ENCODE measurements around the gene CHAF1A.

CHAF1A gene

DNA sequence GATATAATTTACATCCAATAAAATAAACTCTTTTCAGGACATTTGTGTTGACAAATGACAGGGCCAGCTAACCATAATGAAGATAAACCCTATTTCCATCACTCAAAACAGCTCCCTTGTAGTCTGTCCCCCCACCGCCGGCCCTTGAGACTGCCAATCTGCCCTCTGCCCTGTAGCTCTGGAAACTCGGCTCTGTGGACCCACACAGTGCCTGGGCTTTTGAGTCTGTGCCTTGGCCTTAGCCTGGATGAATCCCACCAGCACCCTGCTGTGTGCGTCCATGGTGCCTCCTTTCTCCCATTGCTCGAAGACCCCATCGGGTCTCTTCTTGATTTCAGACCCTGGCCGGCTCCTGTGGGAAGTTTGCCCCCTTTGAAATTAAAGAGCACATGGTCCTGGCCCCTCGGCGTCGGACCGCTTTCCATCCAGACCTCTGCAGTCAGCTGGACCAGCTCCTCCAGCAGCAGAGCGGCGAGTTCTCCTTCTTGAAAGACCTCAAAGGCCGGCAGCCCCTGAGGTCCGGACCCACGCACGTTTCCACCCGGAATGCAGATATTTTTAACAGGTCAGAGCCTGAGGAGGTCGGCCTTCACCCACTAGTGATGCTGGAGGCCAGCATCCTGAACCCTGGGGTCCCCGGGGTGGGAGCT is 26.0 kb downstream of the CHAF1A start:
- no peak overlapping the region for H3K4me3 ChIP-seq (ENCODE audit: low read depth, low read length)
- no peak overlapping the region for H3K27ac ChIP-seq
- TF ChIP-seq, protein P1, sequence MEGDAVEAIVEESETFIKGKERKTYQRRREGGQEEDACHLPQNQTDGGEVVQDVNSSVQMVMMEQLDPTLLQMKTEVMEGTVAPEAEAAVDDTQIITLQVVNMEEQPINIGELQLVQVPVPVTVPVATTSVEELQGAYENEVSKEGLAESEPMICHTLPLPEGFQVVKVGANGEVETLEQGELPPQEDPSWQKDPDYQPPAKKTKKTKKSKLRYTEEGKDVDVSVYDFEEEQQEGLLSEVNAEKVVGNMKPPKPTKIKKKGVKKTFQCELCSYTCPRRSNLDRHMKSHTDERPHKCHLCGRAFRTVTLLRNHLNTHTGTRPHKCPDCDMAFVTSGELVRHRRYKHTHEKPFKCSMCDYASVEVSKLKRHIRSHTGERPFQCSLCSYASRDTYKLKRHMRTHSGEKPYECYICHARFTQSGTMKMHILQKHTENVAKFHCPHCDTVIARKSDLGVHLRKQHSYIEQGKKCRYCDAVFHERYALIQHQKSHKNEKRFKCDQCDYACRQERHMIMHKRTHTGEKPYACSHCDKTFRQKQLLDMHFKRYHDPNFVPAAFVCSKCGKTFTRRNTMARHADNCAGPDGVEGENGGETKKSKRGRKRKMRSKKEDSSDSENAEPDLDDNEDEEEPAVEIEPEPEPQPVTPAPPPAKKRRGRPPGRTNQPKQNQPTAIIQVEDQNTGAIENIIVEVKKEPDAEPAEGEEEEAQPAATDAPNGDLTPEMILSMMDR (IDR thresholded peaks at IDR 0.05; ENCODE audit: low read depth, low read length) = no peak
- H3K36me3 ChIP-seq = peaks cover 85% of the 10 kb centered on the region
- no peak for DNase-seq
- no peaks in the 10 kb centered on the region for H3K9me3 ChIP-seq (ENCODE audit: severe bottlenecking)
- no peaks in the 10 kb centered on the region for H3K27me3 ChIP-seq (ENCODE audit: insufficient read depth, low read depth, severe bottlenecking)

DNA sequence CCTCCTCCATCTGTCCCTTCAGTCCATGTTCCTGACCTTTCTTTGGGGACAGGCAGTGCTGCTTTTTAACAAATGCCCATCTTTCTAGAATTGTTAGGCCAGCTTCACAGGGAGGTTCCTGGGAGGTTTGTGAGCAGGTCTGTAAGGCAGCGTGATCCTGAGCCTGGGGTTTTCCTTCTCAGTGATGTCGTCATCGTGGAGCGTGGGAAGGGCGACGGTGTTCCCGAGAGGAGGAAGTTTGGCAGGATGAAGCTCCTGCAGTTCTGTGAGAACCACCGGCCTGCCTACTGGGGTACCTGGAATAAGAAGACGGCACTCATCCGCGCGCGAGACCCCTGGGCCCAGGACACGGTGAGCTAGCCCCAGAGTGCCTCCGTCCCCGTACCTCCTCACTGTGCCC is 26.8 kb downstream of the CHAF1A start:
- peaks cover 85% of the 10 kb centered on the region for H3K36me3 ChIP-seq
- no peak for DNase-seq

DNA sequence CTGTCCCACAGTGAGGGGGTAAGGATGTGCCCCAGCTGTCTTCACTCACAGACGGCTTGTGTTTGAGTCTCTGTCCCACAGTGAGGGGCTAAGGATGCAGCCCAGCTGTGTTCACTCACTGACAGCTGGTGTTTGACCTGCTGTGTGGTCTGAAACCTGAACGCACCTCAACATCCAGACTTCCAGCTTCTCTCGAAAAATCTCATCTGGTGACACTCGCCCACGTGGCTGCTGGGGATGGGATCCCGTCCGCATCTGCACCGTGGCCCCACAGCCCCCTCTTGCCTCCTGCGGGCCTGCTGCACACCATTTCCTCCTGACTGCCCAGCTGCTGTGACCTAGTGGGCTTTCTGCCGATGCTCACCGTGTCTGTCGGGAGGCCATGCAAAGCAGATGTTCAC is 27.3 kb downstream of the CHAF1A start:
- Histone ChIP-seq H3K27ac (no peak overlapping the region), H3K4me3 (ENCODE audit: low read depth, low read length) (no peak overlapping the region), H3K27me3 (ENCODE audit: insufficient read depth, low read depth, severe bottlenecking) (no peaks in the 10 kb centered on the region), H3K9me3 (ENCODE audit: severe bottlenecking) (no peaks in the 10 kb centered on the region), H3K36me3 (peaks cover 85% of the 10 kb centered on the region)
- TF ChIP-seq, protein P1 (IDR thresholded peaks at IDR 0.05; ENCODE audit: low read depth, low read length) = no peak
- no peak for DNase-seq

More for the DNA sequence above, 26.8 kb downstream of the CHAF1A start:
- no peaks in the 10 kb centered on the region for H3K27me3 ChIP-seq (ENCODE audit: insufficient read depth, low read depth, severe bottlenecking)
- H3K4me3 ChIP-seq (ENCODE audit: low read depth, low read length) = no peak overlapping the region
- H3K9me3 ChIP-seq (ENCODE audit: severe bottlenecking) = no peaks in the 10 kb centered on the region
- H3K27ac ChIP-seq = no peak overlapping the region
- TF ChIP-seq, protein P1 (IDR thresholded peaks at IDR 0.05; ENCODE audit: low read depth, low read length) = no peak

DNA sequence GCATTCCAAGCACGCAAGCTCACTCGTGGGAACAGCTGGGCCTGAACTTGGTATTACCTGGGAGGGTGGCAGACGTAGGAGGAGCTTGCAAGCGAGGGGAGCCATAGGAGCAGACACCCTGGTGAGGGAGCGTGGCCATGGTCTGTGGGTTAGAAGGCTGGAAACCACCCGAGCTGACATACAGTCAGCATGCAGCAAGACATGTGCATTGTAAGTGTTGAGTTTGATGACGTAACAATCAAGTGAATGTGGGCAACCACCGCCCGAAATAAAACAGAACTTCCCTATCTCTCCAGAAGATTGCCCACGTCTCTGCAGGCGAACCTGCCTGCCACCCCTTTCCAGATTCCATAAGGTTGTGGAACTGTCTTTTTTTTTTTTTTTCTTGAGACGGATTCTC is 28.3 kb downstream of the CHAF1A start:
- H3K27ac ChIP-seq = no peak overlapping the region
- no peak for DNase-seq
- no peaks in the 10 kb centered on the region for H3K27me3 ChIP-seq (ENCODE audit: insufficient read depth, low read depth, severe bottlenecking)
- H3K36me3 ChIP-seq = peaks cover 83% of the 10 kb centered on the region
- TF ChIP-seq, protein P1 (IDR thresholded peaks at IDR 0.05; ENCODE audit: low read depth, low read length) = no peak
- no peak overlapping the region for H3K4me3 ChIP-seq (ENCODE audit: low read depth, low read length)
- H3K9me3 ChIP-seq (ENCODE audit: severe bottlenecking) = no peaks in the 10 kb centered on the region

DNA sequence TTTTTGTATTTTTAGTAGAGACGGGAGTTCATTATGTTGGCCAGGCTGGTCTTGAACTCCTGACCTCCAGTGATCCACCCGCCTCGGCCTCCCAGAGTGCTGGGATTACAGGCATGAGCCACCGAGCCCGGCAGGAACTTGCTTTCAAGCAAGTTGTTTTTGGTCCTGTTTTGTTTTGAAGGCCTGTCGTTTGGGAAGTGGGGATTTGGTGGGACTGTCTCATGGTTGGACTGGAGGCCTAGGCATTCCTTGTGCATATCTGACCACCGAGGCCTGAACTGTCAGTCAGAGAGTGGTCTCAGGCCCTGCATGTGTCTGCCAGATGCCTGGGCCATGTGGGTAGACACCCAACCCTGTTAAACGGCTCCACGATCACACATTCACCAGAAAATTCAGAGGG is 28.9 kb downstream of the CHAF1A start:
- DNase-seq = no peak
- Histone ChIP-seq H3K27ac (no peak overlapping the region), H3K4me3 (ENCODE audit: low read depth, low read length) (no peak overlapping the region), H3K36me3 (peaks cover 84% of the 10 kb centered on the region), H3K27me3 (ENCODE audit: insufficient read depth, low read depth, severe bottlenecking) (no peaks in the 10 kb centered on the region), H3K9me3 (ENCODE audit: severe bottlenecking) (no peaks in the 10 kb centered on the region)
- TF ChIP-seq, protein P1 (IDR thresholded peaks at IDR 0.05; ENCODE audit: low read depth, low read length) = no peak

Measured in WERI-Rb-1 (cell line).